ENCODE results near the gene KCND2.

The KCND2 gene

GRCh38 chr7:120724448-120724847, 451.5 kb downstream of the KCND2 start:
- no peak for TF ChIP-seq CTCF (conservative IDR thresholded peaks at IDR 0.05; ENCODE audit: low read depth, low read length)
- DNase-seq (ENCODE audit: low read depth), result no peak
- no peak overlapping the region for H3K4me3 ChIP-seq (ENCODE audit: low read length)

- peak overlapping the region; percentile 11 for H3K4me3 ChIP-seq (ENCODE audit: low read length)
- no peak for DNase-seq (ENCODE audit: low read depth)
- no peak for TF ChIP-seq CTCF (conservative IDR thresholded peaks at IDR 0.05; ENCODE audit: low read depth, low read length)
These were observed 452.0 kb downstream of the KCND2 start for GRCh38 chr7:120724955-120725354.

DNA sequence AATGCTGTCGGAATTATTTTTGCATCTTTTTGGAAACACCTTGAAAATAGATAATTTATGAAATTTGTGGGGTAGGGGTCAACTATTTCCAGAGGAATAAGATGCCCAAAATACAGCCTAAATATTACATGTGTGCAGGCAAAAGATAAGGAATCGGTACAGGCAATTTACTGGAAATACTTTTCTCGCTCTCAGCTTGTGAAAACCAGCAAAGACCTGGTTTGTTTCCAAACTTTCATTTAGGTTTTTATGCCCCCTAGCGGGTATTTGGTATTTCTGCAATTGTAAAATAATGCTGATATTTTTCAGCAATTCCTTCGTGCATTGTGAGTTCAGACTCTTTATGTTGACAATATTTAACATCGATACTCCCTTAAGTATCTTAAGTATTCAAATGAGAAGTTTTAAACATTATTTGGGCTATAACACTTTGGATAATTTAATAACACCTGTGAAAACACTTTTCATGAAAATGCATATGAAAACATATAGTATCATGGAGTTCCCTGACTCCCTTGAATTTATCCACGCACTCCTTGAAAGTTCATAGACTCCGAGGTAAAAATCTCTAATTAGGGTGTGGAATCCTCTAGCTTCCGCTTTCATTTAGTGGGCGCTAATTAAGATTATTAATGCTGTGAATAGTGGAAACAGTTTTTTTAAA, 452.5 kb downstream of the KCND2 start:
- DNase-seq (ENCODE audit: low read depth), result no peak
- peak overlapping the region; percentile 11 for H3K4me3 ChIP-seq (ENCODE audit: low read length)
- TF ChIP-seq CTCF (conservative IDR thresholded peaks at IDR 0.05; ENCODE audit: low read depth, low read length), result peak; percentile 61

GRCh38 chr7:120729245-120729644, 456.3 kb downstream of the KCND2 start:
- no peak for TF ChIP-seq CTCF (conservative IDR thresholded peaks at IDR 0.05; ENCODE audit: low read depth, low read length)
- no peak for DNase-seq (ENCODE audit: low read depth)
- no peak overlapping the region for H3K4me3 ChIP-seq (ENCODE audit: low read length)

DNA sequence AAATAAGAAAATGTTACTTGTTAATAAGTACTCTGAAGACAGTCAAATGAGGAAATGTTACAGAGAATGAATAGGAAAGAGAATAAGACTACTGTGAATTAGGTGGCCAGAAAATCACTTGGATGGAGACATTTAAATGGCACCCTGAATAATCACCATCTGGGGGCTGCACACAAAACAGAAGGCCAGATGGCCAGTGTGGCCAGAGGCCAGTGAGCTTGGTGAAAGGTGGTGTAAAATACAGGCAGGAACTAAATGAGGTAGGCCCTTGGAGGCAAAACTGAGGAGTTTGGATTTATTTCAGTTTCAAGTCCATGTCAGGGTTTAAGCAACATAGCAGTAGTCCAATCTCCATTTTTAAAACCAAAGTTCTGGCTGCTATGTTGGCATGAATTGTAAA, 458.3 kb downstream of the KCND2 start:
- TF ChIP-seq CTCF (conservative IDR thresholded peaks at IDR 0.05; ENCODE audit: low read depth, low read length), result no peak

DNA sequence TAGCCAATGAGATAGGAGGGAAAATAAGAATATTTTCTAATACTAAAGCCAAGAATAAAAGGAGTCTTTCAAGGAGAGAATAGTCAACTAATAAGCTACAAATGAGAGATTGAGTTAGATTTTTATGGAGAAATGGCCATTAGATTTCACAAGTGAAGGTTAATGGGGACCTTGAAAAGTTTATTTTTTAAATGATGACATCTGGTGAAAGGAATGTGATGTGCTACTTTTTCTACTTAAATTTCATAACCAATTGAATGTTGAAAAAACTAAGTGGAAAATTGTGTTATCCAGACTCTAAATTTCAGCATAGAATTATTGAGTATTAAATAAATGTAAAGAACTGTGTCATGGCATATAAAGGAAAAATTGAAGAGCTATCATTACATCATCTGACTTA, 459.3 kb downstream of the KCND2 start:
- no peak for TF ChIP-seq CTCF (conservative IDR thresholded peaks at IDR 0.05; ENCODE audit: low read depth, low read length)
- no peak for DNase-seq (ENCODE audit: low read depth)
- H3K4me3 ChIP-seq (ENCODE audit: low read length), result no peak overlapping the region

More for the DNA sequence above, 458.3 kb downstream of the KCND2 start:
- H3K4me3 ChIP-seq (ENCODE audit: low read length), result no peak overlapping the region
- no peak for DNase-seq (ENCODE audit: low read depth)

GRCh38 chr7:120733143-120733542, 460.2 kb downstream of the KCND2 start:
- peak; percentile 15 for TF ChIP-seq CTCF (conservative IDR thresholded peaks at IDR 0.05; ENCODE audit: low read depth, low read length)
- no peak for DNase-seq (ENCODE audit: low read depth)
- H3K4me3 ChIP-seq (ENCODE audit: low read length), result no peak overlapping the region
